SH-SY5Y (cell line): ENCODE results near the gene RAB40C.

ENCODE experiments used
- GATA2 ChIP-seq: IDR thresholded peaks from 2 replicates; pipeline ENCODE4 v1.6.1; 2011; ENCODE audit warnings: mild to moderate bottlenecking, low read depth, low read length
- GATA3 ChIP-seq: IDR thresholded peaks from 2 replicates; pipeline ENCODE4 v1.6.1; 2011; ENCODE audit warnings: low read depth, mild to moderate bottlenecking, low read length, moderate library complexity

GRCh38 chr16:659618-660017 lies 69.8 kb downstream of the RAB40C start:
- no peak for TF ChIP-seq GATA2
- no peak for TF ChIP-seq GATA3
